Upper lobe of left lung (tissue), 6 donors: ENCODE results near the gene KNTC1. TPM values are rescaled to one million over a fixed set of nuclear protein-coding genes. Genes with fewer than 3 reads are reported as not detected.
"Not testable (repeated sequence)": the region's sequence is repeated elsewhere in the genome, so short reads cannot be mapped to it uniquely, and the experiment has no call there.

Source experiments
- ATAC-seq, 2 donors: fragments of 200-7000 bp; cut with Tn5 transposase; one replicate each; pipeline ENCODE4 v1.9.1; 2022; ENCODE audit warnings: mild to moderate bottlenecking in 2 of 2, moderate library complexity in 2 of 2; ENCODE audit not compliant: low FRiP score in 2 of 2
- DNase-seq, 2 donors: peaks; one replicate each; pipeline ENCODE4 v3.0.0-alpha.2; 2019 to 2020
- H3K27ac ChIP-seq, 4 donors: fragments of 200-600 bp; sonication (generic); one replicate each; pipeline ENCODE4 v1.5.1; 2016 to 2019
- H3K27me3 ChIP-seq, 4 donors: fragments of 200-600 bp; sonication (generic); one replicate each; pipeline ENCODE4 v1.5.1; 2017 to 2019
- H3K36me3 ChIP-seq, 4 donors: fragments of 200-600 bp; sonication (generic); one replicate each; pipeline ENCODE4 v1.5.1; 2016 to 2019
- H3K4me1 ChIP-seq, 4 donors: fragments of 200-600 bp; sonication (generic); one replicate each; pipeline ENCODE4 v1.5.1; 2018 to 2019
- H3K4me3 ChIP-seq, 4 donors: fragments of 200-600 bp; sonication (generic); one replicate each; pipeline ENCODE4 v1.5.1; 2017 to 2019; ENCODE audit warnings: mild to moderate bottlenecking in 2 of 4, moderate library complexity in 1 of 4
- H3K9me3 ChIP-seq, 4 donors: fragments of 200-600 bp; sonication (generic); one replicate each; pipeline ENCODE4 v1.5.1; 2018 to 2019
- CTCF ChIP-seq, 6 experiments: fragments of 450-650 bp in 4 of 6; fragments of 200-600 bp in 2 of 6; sonication (generic) in 2 of 6; IDR thresholded peaks; one replicate each; pipeline ENCODE4 v1.5.1; 2016 to 2019; ENCODE audit warnings: antibody characterized with exemption in 6 of 6
- EP300 ChIP-seq, 4 donors: sonication (generic); formaldehyde crosslinking; IDR thresholded peaks; one replicate each; pipeline ENCODE4 v1.5.1; 2017; ENCODE audit warnings: antibody characterized with exemption in 4 of 4, control low read depth in 2 of 4
- POLR2A ChIP-seq, 4 donors: fragments of 450-650 bp; IDR thresholded peaks; one replicate each; pipeline ENCODE4 v1.5.1; 2016 to 2017; ENCODE audit warnings: antibody characterized with exemption in 4 of 4, mild to moderate bottlenecking in 2 of 4
- POLR2AphosphoS5 ChIP-seq, 2 donors: sonication (generic); formaldehyde crosslinking; IDR thresholded peaks; one replicate each; pipeline ENCODE4 v1.5.1; 2017; ENCODE audit warnings: antibody characterized with exemption in 2 of 2
- WGBS, 2 donors: methylation state at CpG; one replicate each; pipeline ENCODE4 v1.1.5; 2017 to 2018; 5-methylcytosine and 5-hydroxymethylcytosine counted together
- total RNA-seq, 6 donors: library from RNA; depleted of rRNA in 4 of 6; stranded (reverse); fragments of >200 nt in 4 of 6; gene quantifications; one replicate each; pipeline versions ENCODE4 v1.1.0 to v1.2.1, GENCODE V29; 2016 to 2021
- donor health status: DM: no; HTN: no; CAD: no; lungs with moderate emphysema.
- donor health status: DM: no; HTN: yes; CAD: no; lungs with severe emphysema.

Gene KNTC1
- total RNA-seq, 6 donors from 2014 or later: 6.7 to 34.6 (median 17.6) TPM

GRCh38 chr12:122558745-122559641 is 31.9 kb downstream of the KNTC1 start:
- Histone ChIP-seq H3K27ac (no peak overlapping the region), H3K27me3 (no peaks in the 10 kb centered on the region), H3K9me3 (no peaks in the 10 kb centered on the region), H3K36me3 (peaks cover 0 to 17% (median 7%) of the 10 kb centered on the region in 4 donors), H3K4me1 (no peaks in the 10 kb centered on the region), H3K4me3 (no peak overlapping the region)
- no peak for DNase-seq
- 97% methylated on average over 16 of the region's 16 CpGs for WGBS, 2 donors
- TF ChIP-seq POLR2AphosphoS5 (IDR thresholded peaks at IDR 0.05): no peak
- TF ChIP-seq EP300 (IDR thresholded peaks at IDR 0.05): no peak
- no peak for TF ChIP-seq POLR2A (IDR thresholded peaks at IDR 0.05)
- no peak for TF ChIP-seq CTCF (IDR thresholded peaks at IDR 0.05)
- no peak for ATAC-seq

GRCh38 chr12:122560138-122560537 is 33.1 kb downstream of the KNTC1 start:
- Histone ChIP-seq H3K27ac (no peak overlapping the region), H3K36me3 (peaks cover 0 to 20% (median 7%) of the 10 kb centered on the region in 4 donors), H3K4me3 (no peak overlapping the region), H3K27me3 (no peaks in the 10 kb centered on the region), H3K9me3 (no peaks in the 10 kb centered on the region), H3K4me1 (no peaks in the 10 kb centered on the region)
- TF ChIP-seq POLR2A (IDR thresholded peaks at IDR 0.05): no peak
- TF ChIP-seq POLR2AphosphoS5 (IDR thresholded peaks at IDR 0.05): no peak
- TF ChIP-seq EP300 (IDR thresholded peaks at IDR 0.05): no peak
- TF ChIP-seq CTCF (IDR thresholded peaks at IDR 0.05): no peak
- no peak for DNase-seq
- WGBS, 2 donors: 98 to 100% methylated on average over 3 of the region's 3 CpGs
- no peak for ATAC-seq

- no peak for ATAC-seq
- Histone ChIP-seq H3K27me3 (no peaks in the 10 kb centered on the region), H3K27ac (no peak overlapping the region), H3K9me3 (no peaks in the 10 kb centered on the region), H3K4me3 (no peak overlapping the region), H3K36me3 (peaks cover 0 to 11% (median 3%) of the 10 kb centered on the region in 4 donors), H3K4me1 (no peaks in the 10 kb centered on the region)
- WGBS, 2 donors: 99 to 100% methylated on average over 4 of the region's 4 CpGs
- TF ChIP-seq EP300 (IDR thresholded peaks at IDR 0.05): no peak
- no peak for TF ChIP-seq POLR2AphosphoS5 (IDR thresholded peaks at IDR 0.05)
- no peak for TF ChIP-seq CTCF (IDR thresholded peaks at IDR 0.05)
- TF ChIP-seq POLR2A (IDR thresholded peaks at IDR 0.05): no peak
- DNase-seq: no peak
Measured at GRCh38 chr12:122563361-122563760, 36.3 kb downstream of the KNTC1 start.

GRCh38 chr12:122566816-122567215 is 39.8 kb downstream of the KNTC1 start:
- not testable (repeated sequence) for ATAC-seq
- peaks cover 0 to 24% (median 3%) of the 10 kb centered on the region in 4 donors for H3K36me3 ChIP-seq

GRCh38 chr12:122569288-122569687 is 42.2 kb downstream of the KNTC1 start:
- Histone ChIP-seq H3K36me3 (peaks cover 0 to 25% (median 7%) of the 10 kb centered on the region in 4 donors), H3K27ac (no peak overlapping the region), H3K4me1 (no peaks in the 10 kb centered on the region), H3K4me3 (no peak overlapping the region), H3K9me3 (no peaks in the 10 kb centered on the region), H3K27me3 (no peaks in the 10 kb centered on the region)
- 96 to 99% methylated on average over 5 of the region's 5 CpGs for WGBS, 2 donors
- DNase-seq: no peak
- no peak for TF ChIP-seq EP300 (IDR thresholded peaks at IDR 0.05)
- no peak for TF ChIP-seq POLR2A (IDR thresholded peaks at IDR 0.05)
- TF ChIP-seq CTCF (IDR thresholded peaks at IDR 0.05): no peak
- no peak for TF ChIP-seq POLR2AphosphoS5 (IDR thresholded peaks at IDR 0.05)
- no peak for ATAC-seq

More at GRCh38 chr12:122566816-122567215, 39.8 kb downstream of the KNTC1 start:
- not testable (repeated sequence) for H3K4me1 ChIP-seq, H3K9me3 ChIP-seq, H3K27me3 ChIP-seq, H3K27ac ChIP-seq, H3K4me3 ChIP-seq, DNase-seq
- 97% methylated on average over 5 of the region's 5 CpGs for WGBS, 2 donors

- not testable (repeated sequence) for H3K27me3 ChIP-seq, H3K27ac ChIP-seq, DNase-seq, H3K9me3 ChIP-seq, H3K4me3 ChIP-seq, ATAC-seq, H3K4me1 ChIP-seq
- 90 to 92% methylated on average over 3 of the region's 3 CpGs for WGBS, 2 donors
- H3K36me3 ChIP-seq: peaks cover 0 to 30% (median 10%) of the 10 kb centered on the region in 4 donors
Measured at GRCh38 chr12:122570006-122570405, 43.0 kb downstream of the KNTC1 start.
